ENCODE measurements around the gene DGAT2.
"Not testable (repeated sequence)": the region's sequence is repeated elsewhere in the genome, so short reads cannot be mapped to it uniquely, and the experiment has no call there.

Gene DGAT2

GRCh38 chr11:75768112-75768908, at the start of gene DGAT2:
Gene DGAT2 (plus strand): TSS chr11:75768778. CDS start chr11:75768992, 214 bp downstream.
- DNase-seq = peak; percentile 51

DNA sequence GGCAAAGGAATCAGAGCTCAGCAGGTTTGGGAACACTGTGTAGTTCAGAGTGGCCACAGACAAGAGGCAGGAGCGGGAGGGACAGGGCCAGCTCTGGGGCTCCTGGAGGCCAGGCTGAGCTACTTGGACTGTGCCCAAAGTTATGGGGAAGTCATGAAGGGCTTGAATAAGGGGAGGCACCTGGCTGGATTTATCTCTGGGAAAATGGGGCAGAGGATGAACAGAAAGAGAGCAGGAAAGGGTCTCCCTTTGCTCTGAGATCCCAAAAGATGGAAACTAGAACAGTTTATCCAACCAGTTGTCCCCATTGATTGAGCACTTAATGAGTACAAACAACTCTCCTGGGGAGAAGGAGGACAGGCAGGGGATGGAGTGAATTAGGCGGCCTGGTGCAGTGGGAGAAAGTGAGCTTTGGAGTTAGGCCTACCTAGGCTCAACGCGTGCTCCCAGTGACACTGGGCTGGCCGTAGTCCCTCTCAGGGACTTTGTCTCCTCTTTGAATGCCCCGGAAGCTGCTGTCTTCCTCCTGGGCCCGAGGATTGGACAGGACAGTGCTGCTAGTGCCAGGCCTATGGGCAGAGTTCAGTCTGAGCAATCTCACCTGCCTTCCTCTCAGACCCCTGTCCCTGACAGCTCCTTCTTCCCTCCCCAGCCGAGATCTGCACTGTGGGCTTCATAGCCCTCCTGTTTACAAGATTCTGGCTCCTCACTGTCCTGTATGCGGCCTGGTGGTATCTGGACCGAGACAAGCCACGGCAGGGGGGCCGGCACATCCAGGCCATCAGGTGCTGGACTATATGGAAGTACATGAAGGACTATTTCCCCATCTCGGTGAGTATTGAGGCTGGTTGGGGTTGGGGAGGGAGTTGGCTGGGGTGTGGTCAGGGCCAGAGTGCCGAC, 49.0 kb upstream of the DGAT2 start:
- no peak for DNase-seq

DNA sequence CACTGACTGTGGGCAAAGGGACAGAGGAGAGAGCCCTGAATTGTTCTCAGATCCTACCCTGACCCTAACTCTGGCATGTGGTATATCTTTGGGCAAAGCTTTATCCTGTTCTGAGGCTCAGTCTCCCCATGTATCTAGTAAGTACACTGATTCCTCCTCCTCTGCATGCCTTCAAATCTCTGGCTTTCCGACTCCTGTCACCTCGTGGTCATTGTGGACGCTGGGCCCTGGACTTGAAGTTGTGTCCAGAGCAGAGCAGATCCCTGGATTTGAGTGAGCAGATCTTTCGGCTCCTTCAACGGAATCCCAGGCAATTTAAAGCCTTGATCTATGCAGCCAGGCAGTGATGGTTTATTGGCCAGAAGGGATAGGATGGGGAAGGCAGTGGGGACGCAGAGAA, 47.9 kb upstream of the DGAT2 start:
- DNase-seq = no peak

- DNase-seq = no peak
Observed at GRCh38 chr11:75721852-75722668, 46.5 kb upstream of the DGAT2 start.

DNA sequence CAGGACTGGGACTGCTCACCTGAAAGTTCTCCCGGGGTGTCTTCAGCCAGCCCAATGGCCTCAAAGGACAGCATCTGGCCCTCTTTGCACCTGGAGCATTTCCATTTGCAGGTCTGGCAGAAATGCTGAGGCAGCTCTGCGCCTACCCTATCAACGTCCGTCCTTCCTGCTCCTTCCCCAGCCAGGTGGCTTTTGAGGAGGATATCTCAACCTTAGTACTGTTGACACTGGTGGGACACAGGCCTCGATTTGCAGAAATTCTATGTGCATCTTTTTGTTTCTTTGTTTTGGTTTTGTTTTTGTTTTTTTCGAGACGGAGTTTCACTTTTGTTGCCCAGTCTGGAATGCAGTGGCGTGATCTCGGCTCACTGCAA, 45.9 kb upstream of the DGAT2 start:
- no peak for DNase-seq

DNA sequence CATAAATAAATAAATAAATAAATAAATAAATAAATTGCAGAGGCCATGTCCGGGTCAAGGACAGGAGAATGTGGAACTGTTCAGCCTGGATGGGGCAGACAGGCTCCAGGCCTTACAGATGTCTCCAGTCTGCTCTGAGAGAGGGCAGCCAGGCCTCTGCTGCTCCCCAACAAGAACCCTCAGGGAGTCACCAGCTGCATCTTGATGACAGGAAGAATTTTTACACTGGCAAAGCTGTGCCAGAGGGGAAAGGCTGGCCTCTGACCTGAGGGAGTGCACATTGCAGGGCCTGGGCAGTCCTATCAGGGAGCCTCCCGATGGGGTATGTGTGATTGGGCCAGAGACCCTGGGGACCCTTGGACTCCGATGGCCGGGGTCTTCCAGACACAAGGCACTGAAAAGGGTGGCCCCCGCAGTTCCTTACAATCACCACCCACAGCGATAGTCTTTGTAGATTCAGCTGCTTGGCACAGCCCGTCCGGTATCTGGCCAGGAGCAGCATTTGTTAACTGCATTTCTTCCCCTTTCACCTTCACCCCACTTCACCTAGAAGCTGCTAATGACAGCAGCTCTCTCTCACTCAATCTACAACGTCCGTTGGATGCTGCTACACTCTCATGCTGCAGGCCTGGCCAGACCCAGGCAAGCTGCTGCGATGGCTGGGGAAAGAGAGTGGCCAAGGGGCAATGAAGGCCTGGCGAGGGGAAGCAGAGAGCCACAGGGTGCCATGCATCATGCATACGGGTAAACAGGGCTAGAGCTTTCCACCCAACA, 42.8 kb upstream of the DGAT2 start:
- DNase-seq = no peak

DNA sequence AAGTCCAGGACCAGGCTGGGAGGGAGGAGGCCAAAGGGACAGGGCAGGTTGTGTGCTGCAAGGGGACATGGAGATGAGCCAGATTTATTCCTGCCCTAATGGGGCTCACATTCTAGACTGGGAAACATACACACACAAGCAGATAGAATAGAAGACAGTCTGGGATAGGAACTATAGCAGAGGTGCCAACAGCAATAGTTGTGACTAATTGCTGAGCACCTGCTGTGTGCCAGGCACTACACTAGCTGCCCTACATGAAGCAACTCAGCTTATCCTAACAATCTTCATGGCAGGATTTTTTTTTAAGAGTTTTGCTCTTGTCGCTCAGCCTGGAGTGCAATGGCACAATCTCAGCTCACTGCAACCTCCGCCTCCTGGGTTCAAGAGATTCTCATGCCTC, 39.6 kb upstream of the DGAT2 start:
- no peak for DNase-seq

- no peak for DNase-seq
Observed at GRCh38 chr11:75731095-75731494, 37.5 kb upstream of the DGAT2 start.

- DNase-seq = no peak
Observed at GRCh38 chr11:75733071-75733430, 35.5 kb upstream of the DGAT2 start.

DNA sequence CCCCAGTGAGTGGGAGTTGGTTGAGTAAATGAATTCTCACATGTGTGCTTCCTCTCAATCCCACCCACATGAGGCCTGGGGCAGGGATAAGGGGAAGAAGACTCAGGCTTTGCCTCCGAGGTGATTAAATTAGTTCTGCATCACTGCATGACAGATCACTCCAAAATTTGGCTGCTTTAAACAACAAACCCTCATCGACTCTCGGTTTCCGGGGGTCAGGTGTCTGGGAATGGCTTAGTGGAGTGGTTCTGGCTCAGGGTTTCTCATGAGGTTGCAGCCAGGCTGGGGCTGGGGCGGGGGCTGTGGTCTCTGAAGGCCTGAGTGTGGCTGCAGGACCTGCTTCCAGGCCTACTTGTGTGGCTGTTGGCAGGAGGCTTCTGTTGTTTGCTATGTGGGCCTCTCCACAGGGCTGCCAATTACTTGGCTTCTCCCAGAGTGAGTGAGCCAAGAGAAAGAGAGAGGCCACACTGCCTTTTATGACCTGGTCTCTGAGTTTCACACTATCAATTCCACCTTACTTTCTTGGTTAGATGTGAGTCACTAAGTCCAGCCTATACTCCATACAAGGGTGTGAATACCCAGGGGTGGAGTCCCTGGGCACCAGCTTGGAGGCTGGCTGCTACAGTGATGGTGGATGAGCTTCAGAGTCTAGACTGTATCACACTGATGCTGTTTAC, 35.0 kb upstream of the DGAT2 start:
- peak; percentile 16 for DNase-seq

GRCh38 chr11:75734491-75735180, 33.9 kb upstream of the DGAT2 start:
- DNase-seq = no peak

- no peak for DNase-seq
Observed at GRCh38 chr11:75735181-75735845, 33.3 kb upstream of the DGAT2 start.

DNA sequence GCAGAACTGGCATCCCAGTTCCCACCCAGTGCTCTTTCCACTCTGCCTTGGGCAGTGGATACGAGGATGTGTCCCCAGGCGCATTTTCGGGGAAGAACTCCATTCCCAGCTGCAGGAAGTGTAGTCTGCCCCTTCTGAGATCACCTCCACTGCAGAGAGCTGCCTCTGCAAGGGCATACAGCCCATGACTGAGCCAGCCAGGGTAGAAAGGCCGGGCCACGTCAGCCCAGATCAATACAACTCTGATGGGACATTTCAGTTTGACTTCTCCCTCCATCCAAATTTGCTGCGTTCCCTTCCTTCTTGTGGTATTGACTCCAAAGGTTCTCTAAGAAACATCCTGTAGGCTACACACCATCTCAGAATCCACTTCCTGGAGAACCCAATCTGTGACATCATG, 31.3 kb upstream of the DGAT2 start:
- no peak for DNase-seq

- DNase-seq = no peak
Observed at GRCh38 chr11:75740681-75741080, 27.9 kb upstream of the DGAT2 start.

DNA sequence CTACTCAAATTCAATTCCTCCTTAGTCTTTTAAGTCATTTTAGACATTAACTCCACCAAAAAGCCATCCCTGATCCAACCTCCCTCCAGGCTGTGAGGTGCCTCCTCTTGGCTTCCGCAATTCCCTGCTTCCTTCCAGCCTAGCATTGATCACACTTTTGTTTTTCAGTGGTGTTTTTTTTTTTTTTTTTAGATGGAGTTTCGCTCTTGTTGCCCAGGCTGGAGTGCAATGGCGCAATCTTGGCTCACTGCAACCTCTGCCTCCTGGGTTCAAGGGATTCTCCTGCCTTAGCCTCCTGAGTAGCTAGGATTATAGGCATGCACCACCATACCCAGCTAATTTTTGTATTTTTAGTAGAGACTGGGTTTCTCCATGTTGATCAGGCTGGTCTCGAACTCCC, 25.4 kb upstream of the DGAT2 start:
- DNase-seq = not testable (repeated sequence)

- no peak for DNase-seq
Observed at GRCh38 chr11:75743711-75744563, 24.6 kb upstream of the DGAT2 start.

- no peak for DNase-seq
Observed at GRCh38 chr11:75745807-75746206, 22.8 kb upstream of the DGAT2 start.

- DNase-seq = not testable (repeated sequence)
Observed at GRCh38 chr11:75748729-75749273, 19.8 kb upstream of the DGAT2 start.

GRCh38 chr11:75754933-75755332, 13.6 kb upstream of the DGAT2 start:
- not testable (repeated sequence) for DNase-seq
